GM18873 (cell line): ENCODE measurements around the gene ADISSP.
A peak's percentile ranks its signal among the peaks of the same experiment; 100 is the strongest.

Experiments used
- ATAC-seq: cut with Tn5 transposase; IDR thresholded peaks from one replicate; pipeline ENCODE4 v1.9.1; 2021; ENCODE audit warnings: mild to moderate bottlenecking, moderate library complexity, moderate number of reproducible peaks; ENCODE audit not compliant: unreplicated experiment, low FRiP score

The ADISSP gene

DNA sequence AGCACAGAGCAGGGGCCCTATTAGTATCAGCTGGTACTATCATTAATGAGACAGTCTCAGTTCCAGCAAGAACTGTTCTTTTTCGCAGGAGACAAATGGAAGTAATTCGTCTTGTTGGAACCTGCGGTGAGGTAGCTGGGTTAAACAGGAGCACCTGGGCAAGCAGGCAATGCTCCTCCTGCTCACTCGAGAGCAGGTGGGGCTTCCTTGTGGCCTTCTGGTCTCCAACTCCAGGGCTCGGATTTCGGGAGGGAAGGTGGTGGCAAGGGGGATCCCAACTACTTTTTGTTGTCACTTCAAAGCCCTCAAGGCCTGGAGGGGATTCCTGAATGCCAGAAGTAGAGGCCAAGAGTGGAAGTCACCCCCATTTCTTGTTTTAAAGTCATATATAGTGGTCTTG lies 15.0 kb upstream of the ADISSP start:
- no peak for ATAC-seq

DNA sequence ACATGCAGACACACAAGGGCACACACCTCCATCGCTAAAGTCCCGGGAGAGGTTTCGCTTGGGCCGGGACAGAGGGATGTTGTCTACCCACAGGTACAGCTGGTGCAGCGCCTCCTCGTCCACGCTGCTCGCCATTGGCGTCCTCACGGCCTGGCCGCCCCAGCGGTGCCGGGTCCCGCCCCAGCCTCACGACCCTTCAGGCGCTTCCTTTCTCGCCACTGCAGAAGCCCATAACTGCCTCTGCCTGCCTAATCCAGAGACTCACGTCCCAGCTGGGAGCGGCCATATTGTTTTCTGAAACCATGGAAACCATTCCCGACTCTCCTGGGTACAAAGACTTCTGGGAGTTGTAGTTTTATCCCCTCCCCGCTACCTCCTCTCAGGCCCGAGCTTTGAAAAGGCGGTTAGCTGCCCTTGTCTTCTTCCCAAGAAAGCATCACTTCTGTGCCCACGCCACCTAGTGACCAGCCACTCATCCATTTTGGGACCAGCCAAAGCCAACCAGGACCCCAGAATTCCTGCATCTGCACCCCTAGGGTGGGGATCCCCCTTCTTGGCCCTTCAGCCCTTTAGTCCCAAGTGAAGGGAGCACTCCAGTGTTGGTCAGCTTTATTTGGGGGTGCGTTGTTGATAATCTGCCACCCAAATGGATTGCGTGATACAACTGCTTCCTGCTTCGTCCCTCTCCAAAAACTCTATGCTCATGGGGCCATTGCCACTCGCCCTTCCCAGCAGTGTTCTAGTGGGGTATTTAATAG lies 13.8 kb upstream of the ADISSP start, which contains the start of gene SPEF1:
TSS of gene SPEF1 (minus strand) at position 296 of the 758 bp plus-strand sequence. CDS start at position 135, 161 bp downstream.
- peak; percentile 42 for ATAC-seq

DNA sequence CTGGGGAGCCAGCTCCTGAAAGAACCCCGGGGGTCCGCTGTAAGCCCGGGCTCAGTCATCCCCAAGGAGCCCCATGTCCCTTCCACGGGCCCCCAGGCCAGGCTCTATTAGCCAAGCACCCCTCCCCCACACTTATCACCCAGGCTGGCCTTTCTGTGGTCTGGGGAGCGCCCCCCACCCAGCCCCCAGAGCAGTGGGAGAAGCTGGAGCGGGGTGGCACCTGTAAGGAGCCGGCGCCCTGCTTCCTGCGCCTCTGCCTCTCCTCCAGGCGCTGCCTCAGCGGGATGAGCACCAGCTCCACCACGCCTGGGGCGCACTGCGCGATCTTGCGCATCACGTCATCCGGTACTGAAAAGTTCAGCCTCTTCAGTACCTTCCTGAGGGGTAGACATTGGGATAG lies 11.4 kb upstream of the ADISSP start:
- no peak for ATAC-seq

DNA sequence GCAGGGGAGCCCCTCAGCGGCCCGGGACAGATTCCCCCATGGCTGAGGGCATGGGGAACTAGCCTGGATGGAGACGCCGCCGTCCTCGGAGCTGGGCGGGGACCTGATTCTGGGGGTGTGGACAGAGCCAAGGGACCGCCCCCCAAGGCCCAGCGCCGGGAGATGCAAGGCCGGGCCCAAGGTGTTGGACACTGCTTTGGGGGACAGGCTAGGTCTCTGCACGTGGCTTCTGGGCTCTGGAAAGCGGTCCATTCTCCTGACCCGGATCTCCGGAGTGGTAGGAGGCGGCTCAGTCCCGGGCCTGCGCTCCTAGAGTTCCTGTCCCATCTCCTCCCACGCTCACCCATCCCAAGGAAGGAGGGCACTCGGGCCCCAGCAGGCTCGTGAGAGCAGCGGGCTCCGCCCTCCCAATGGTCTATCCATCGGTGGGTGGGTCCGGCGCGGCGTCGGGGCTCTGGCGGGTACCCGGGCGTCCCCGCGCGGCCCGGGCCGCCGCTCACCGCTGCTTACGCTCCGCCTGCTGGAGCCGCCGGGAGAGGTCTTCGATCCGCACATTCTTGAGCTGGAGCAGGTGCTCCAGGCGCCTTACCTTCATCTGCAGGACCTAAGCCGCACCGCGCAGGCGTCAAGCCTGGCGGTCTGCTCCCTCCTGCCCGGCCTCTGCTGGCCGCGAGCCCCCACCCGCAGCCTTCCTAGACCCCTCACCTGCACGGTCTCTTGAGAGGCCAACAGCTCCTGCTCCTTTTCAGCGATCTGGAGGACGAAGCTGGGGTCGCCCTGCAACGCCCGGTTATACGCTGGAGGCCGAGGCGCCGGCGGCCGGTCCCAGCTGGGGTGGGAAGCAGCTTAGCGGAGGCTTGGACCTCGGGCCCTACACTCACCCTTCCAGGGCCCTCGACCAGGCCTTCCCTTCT lies 10.4 kb upstream of the ADISSP start:
- ATAC-seq: no peak

DNA sequence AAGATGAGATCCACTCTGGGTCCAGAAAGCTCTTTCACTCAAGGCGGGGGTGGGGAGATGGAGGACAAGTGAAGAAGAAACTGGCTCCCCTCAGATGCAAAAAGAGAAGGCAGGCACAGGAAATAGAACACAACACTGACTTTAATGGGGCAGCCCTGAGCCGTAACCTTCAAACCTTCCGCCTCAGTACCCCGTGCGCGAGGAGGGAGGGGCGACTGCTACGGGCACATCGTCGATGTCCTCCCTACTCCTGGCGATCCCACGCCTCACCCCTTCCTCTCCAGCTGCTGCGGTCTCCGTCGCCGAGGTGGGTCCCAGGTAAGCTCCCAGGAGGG lies 9.8 kb upstream of the ADISSP start:
- no peak for ATAC-seq

DNA sequence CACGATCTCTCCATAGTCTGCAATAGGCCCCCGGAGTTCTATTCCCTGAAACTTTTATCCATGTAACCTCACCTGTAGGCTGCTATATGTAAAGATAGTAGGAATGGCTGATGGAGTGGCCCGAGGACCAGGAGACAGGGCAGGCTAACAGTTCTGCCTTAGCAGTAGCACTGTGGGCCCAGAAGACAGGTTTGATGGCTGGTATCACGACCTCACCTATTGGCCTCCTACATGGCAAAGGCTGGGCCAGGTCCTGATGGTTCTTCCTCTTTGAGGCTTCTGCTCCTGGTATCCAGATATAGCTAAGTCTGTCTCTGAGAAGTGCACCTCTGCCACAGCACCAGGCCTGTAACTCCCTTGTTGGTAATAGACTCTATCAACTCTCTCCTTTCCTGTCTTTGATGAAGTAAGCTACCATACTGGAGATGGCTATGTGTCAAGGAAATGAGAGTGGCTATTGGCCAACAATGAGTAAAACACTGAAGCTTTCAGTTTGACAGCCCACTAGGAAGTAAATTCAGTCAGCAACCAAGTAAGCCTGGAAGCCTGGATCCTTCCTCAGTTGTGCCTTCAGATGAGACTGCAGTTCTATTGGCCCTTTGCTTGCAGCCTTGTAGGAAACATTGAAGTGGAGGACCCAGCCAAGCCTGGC lies 8.0 kb upstream of the ADISSP start:
- ATAC-seq: no peak

DNA sequence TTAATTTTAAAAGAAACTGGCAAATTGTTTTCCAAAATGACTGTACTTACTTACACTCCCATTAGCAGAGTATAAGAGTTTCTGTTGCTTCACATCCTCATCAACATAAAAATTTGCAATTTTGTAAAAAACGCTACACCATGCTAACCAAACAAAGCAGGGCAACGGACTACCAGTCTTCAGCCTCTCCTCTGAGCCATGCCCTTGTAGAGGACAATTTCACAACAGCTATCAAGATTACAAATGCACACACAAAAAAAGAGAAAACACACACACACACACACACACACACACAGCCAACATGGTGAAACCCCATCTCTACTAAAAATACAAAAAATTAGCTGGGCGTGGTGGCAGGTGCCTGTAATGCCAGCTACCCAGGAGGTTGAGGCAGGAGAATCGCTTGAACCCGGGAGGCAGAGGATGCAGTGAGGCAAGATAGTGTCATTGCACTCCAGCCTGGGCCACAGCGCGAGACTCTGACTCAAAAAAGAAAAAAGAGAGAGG lies 4.1 kb upstream of the ADISSP start:
- ATAC-seq: no peak

DNA sequence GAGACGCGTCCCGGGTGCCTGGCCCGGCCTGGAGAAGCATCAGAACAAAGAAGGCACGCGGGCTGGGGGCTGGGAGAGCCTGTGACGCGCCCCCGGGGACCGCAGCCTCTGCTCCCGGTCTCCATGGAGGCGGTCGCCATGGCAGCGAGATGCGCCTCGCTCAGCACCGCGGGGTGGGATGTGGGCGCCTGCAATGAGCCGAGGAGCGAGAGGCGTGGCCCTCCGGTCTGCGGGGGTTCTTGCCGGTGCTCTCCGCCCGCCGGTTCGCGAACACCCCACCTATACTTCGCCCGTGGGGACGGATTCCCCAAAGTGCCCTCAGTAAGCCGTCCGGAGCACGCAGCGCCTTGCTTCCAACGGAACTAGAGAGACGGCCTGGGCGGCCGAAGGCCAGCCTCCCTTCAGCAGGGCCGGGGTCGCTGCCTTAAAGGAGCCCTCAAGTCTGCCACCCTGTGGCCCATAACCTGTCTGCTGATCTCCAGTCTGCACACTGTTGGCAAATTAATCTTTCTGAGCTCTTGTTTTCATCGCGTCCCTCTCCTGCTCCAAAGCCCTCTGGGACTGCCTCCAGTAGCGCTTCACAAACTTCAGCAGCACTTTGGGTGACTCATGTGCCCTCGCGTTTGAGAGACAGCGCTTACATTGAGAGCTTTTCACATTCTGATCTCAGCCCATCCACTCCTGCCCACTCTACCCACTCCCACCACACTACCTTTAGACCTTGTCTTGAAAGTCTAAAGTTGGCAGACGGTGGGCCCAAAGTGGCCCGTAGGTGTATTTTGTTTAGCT lies 983 bp upstream of the ADISSP start:
- ATAC-seq: no peak

DNA sequence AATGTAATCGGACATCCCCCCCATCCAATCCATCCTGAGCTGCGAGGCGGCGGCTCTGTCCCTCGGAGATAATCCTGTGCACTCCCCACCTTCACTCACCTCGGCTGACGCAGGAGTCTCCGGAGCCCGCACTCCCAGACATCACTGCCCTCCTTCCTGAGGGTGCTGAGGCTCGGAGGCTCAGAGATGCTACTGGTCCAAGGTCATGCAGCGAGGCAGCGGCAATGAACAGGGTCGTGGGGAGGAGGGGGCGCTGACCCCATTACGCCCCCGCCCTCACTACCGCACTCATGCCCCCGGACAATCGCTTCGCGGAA lies 485 bp downstream of the ADISSP start:
- no peak for ATAC-seq

DNA sequence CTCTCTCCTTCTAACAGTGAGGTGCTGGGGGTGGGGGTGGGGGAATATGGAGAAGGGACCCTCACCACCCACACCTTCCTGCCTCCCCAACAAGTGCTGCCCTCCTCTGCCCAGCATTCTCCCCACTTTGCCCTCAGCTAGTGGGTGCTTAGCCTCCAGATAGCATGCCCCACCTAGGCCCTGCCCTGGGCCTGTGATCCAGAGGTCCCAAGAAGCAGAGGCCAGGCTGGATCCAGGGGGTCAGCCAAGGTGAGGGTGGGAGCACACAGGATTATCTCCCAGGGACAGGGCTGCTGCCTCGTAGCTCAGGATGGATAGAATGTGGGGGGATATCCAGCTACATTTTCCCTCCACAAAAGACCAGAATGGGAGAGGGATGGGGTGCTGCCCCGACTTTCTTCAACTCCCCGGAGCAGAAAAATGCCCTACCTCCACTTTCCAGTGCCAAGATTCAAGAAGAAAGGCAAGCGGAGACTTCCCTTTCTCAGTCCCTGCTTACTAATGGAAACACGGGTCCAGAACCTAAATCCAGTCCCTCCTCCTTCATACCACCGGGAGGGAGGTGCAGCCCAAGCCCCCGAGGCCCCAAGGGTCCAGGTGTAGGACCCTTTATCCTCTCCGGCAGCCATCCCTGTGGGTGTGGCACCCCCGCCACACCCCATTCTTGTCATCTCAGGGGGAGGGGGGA lies 987 bp downstream of the ADISSP start:
- no peak for ATAC-seq

DNA sequence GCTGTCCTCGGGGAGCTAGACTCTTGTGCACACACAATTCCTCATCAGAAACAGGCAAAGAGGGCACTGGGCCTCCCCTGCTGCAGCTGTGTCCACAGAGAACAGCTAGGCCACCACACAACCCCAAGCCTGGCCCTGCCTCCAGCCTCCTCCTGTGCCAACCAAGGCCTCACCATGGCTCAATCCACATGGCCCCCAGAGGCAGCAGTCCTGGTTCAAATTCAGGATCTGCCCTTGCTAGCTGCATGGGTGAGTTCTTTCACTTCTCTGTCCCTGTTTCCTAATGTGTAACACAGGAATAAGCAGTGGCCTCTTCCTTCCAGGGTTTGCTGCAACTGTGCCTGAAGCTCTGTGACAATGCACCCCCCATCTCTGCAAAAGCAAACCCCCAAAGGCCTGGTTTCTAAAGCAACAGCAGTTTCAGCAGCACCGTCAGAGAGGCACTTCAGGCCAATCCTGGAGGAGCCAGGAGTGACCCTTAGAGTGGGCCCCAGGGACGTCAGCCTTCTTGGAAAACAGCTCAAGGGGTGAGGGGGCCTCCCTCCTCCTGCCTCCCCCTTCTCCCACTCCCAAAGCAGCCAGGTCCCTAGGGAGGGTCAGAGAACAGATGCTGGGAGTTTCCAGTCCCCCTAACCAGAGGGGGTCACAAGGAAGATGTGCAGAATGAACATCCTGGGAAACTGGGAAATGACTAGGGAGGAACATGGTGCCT lies 2.2 kb downstream of the ADISSP start:
- no peak for ATAC-seq

DNA sequence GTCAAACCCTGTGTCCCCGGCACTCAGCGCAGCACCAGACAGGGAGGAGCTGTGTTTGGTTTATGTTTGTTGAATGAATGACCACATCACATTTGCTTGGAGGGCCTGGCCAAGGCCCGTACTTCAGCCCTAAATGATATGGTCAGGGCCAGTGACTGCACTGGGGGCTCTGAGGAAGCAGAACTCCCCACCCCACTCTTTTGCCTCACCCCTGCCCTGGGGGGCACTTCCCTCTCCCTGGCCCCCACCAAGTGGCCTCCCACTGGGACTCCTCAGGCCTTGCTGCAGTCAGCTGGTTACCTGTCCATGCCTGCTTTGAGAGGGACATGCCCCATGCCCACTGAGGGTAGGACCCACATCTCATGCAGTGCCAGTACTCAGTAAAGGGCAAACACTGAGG lies 2.9 kb downstream of the ADISSP start:
- ATAC-seq: no peak

DNA sequence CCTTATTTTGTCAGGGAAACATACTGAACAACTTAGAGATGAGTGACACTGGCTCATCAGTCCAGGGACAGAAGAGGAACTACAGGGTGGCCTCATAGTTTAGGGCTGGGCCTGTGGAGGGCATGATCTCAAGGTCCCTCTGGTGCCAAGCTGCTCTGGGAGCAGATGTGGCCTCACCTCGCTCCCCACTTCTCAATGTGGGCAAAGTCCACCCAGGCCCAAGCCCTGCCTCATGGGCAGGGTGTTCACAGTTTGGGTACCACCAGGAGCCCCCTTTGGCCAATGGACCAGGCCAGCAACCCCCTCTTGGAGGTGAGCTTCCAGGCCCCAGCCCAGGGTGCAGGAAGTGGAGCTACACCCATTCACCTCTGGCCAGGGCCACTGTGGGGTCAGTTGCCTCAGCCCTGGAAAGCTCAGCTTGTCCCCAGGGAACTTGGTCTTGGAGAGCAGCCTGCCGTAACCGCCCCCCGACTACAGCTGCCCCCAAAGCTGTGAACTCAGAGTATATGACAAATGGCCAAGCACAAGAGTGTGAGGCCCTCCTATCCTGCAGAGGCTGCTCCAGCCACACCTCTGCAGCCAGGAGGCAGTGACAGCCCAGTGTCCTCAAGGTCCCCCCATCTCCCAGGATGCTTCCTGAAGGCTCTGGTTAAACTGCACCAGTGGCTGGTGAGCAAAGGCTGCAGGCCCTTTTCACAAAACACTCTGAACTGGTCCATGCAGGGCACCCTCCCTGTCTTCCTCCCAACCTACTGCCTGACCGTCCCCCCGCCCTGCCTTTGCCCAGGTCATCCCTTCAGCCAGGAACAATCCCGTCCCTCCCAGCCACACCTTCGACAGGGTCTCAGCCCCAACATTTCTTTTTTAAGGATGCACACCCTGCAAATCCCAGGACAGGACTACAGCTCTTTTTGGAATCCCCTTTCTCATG lies 3.6 kb downstream of the ADISSP start:
- ATAC-seq: no peak

DNA sequence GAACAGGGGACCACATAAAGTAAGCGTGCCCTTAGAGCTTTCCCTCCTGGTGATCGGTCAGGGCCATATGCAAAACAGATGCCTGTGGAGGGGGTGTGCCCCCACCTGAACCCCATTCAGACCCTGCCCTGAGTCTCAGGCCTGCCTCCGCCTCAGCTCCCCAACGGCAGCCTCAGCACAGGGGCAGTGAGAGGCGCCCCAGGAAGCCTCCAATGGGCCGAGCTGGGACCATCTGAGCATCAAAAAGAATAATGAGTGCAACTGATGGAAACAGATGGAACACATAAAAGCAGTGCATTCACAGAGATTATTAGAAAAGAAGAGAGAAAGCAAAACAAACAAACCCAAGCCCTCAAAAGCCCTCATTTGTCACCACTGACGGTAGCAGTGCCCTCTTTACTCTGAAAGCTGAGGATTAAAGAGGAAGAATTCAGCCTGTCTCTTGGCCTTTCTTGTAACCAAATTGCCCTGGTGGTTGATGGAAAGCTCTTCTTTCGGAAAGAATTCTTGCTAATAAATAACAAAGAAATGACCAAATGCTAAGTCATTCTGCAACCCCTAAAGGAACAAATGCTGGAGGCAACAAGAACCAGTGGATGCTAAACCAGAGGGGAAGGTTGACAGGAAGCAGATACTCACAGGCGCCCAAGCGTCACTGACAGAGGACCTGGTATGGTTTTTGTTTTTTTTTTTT lies 6.8 kb downstream of the ADISSP start:
- no peak for ATAC-seq

DNA sequence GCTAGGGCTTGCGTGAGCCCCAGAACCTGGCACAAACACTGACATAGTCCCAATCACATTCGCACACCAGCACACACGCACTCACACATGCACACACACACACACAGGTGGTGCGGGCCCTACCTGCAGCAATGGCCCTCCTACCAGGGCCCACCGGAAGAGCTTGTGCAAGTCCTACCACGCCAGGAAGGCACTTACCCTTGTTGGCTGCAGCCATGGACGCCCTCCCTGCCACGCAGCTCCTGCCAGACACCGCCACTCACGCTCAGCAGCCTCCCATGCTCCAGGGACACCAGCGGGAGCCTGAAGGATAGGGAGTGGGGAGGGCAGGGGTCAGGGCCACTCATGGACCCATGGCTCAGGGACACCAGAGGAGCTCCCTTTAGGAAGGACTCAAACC lies 7.7 kb downstream of the ADISSP start:
- ATAC-seq: no peak

DNA sequence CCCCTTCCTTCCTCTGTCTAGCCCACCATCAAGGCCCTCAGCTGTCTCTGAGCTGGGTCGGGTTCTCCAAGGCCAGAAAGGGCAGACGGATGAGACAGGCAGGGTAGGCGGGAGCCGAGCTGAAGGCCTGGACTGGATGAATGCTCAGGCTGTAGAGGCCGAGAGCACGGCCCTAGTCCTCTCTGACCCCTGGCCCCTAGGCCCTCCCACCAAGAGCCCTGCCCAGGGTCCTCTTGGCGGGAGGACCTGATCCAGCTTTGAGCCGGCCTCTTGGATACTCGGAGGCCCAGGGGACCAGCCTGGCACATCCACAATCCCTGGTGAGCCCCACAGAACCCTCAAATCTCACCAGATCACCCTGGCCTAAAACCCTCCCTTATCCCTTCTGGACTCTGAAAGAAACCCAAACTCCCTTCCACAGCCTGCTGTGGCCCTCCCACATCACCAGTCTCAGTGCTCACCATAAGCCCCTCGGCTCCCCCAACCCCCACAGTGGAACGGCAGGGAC lies 8.2 kb downstream of the ADISSP start:
- no peak for ATAC-seq

DNA sequence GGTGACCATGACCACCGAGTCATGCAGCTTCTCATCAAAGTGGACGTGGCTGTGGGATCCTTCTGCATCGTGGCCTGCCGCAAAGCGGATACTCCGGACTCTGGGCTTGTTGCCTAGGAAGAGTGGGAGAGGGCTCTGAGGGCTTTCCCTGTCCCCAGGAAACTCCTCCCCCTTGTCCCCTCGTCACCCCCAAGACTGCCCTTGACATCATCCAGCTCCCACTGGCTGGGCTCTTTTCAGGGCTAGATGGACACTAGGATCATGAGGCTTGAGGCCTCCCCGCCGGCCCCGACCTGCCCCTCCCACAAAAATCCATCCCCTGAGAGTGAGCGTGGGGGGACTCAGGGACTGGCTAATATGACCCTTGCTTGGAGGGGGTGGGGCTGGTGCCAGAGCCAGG lies 9.0 kb downstream of the ADISSP start:
- no peak for ATAC-seq
